Heart right ventricle (tissue), 16 donors: ENCODE measurements around the gene NT5DC3. TPM values are rescaled to one million over a fixed set of nuclear protein-coding genes. Genes with fewer than 3 reads are reported as not detected.

Experiments
- ATAC-seq, 8 donors: fragments of 200-7000 bp; cut with Tn5 transposase; one replicate each; pipeline ENCODE4 v1.9.1; 2020; ENCODE audit warnings: mild to moderate bottlenecking in 8 of 8, moderate library complexity in 8 of 8, moderate number of reproducible peaks in 1 of 8
- DNase-seq, 2 donors: peaks; one replicate each; pipeline ENCODE4 v3.0.0-alpha.2; 2020
- H3K27ac ChIP-seq, 10 donors: fragments of 200-600 bp; sonication (generic) in 2 of 10; one replicate each; pipeline versions ENCODE4 v1.5.0 to v1.8.0; 2020 to 2022; ENCODE audit warnings: mild to moderate bottlenecking in 3 of 10
- H3K27me3 ChIP-seq, 7 donors: fragments of 200-600 bp; one replicate each; pipeline ENCODE4 v1.8.0; 2021 to 2022; ENCODE audit warnings: mild to moderate bottlenecking in 2 of 7
- H3K36me3 ChIP-seq, 9 donors: fragments of 200-600 bp; sonication (generic) in 1 of 9; one replicate each; pipeline versions ENCODE4 v1.5.0 to v1.8.0; 2020 to 2022; ENCODE audit warnings: mild to moderate bottlenecking in 2 of 9
- H3K4me1 ChIP-seq, 9 donors: fragments of 200-600 bp; sonication (generic) in 1 of 9; one replicate each; pipeline versions ENCODE4 v1.5.0 to v1.8.0; 2020 to 2022; ENCODE audit warnings: mild to moderate bottlenecking in 4 of 9
- H3K4me3 ChIP-seq, 10 donors: fragments of 200-600 bp; sonication (generic) in 2 of 10; one replicate each; pipeline versions ENCODE4 v1.5.0 to v1.8.0; 2020 to 2022; ENCODE audit warnings: mild to moderate bottlenecking in 7 of 10, moderate library complexity in 2 of 10
- H3K9me3 ChIP-seq, 11 donors: fragments of 200-600 bp in 10 of 11; sonication (generic) in 2 of 11; one replicate each; pipeline versions ENCODE4 v1.5.0 to v1.8.0; 2013 to 2022; ENCODE audit warnings: mild to moderate bottlenecking in 2 of 11, control low read depth in 1 of 11, moderate library complexity in 1 of 11
- CTCF ChIP-seq, 9 donors: fragments of 200-600 bp; sonication (generic) in 2 of 9; IDR thresholded peaks; one replicate each; pipeline versions ENCODE4 v1.5.0 to v1.8.0; 2021 to 2022; ENCODE audit warnings: antibody characterized with exemption in 9 of 9, mild to moderate bottlenecking in 5 of 9, moderate library complexity in 1 of 9
- WGBS, 2 donors: extraction: QIAGEN DNeasy Blood & Tissue Kit; methylation state at CpG; one replicate each; pipeline ENCODE4 v1.1.7; 2013; ENCODE audit warnings: inconsistent platforms in 1 of 2; 5-methylcytosine and 5-hydroxymethylcytosine counted together
- intact Hi-C, 10 donors: fragments of 100-400 bp; cut with DNase I; formaldehyde crosslinking; loops; one replicate each; pipeline versions ENCODE4 v1.11.1 to v1.14.2; 2022
- polyA plus RNA-seq, 2 donors: library from polyadenylated mRNA; stranded (reverse); fragments of 200-250 nt; gene quantifications; one replicate each; pipeline ENCODE4 v1.2.3, GENCODE V29; 2013
- total RNA-seq, 10 donors: library from RNA; stranded (reverse); fragmentation: NEBNext Ultra II Directional in 3 of 10; extraction: Animal tissue kit (Norgen Biotek cat#: 25700) in 3 of 10; gene quantifications; one replicate each; pipeline versions ENCODE4 v1.2.1 to v1.2.4, GENCODE V29; 2021 to 2023
- donor health status: Arrhythmogenic right ventricular cardiomyopathy.
- donor health status: ischemic (EF 13 %, LVEDD 7.1; RV severe dilation, severe dysfunction).
- donor health status: healthy with polysubstance abuse.
- donor health status: DM: no; HTN: yes; CAD: no.
- donor health status: DM: no; HTN: no; CAD: no.
- donor health status: ischemic (EF 25% LVEDD 6.9; RV normal size, moderate dysfunction).
- donor health status: ischemic (EF 25% LVEDD 5.7; RV mildly dilated, moderate dysfunction).
- donor health status: healthy.
- donor health status: DM: yes; HTN: yes; CAD: no.
- donor health status: Ischemic cardiomyopathy.
- donor health status: ischemic (EF 35%, LVEDD 5.7; RV mildly dilated, moderate dysfunction).
- donor health status: nonischemic (EF 11% LVEDD 7.7; RV severe dilation, severe dysfunction).
- donor health status: DM: yes; HTN: yes; CAD: no.
- donor health status: PGD.
- donor health status: ischemic (EF 29% LVEDD 5.4; RV normal size, mild dysfunction).
- donor health status: nonischemic (EF 23%, LVEDD 6.1; RV moderate dilation, normal function).

Gene NT5DC3
- total and polyA plus RNA-seq, 12 donors = 1.0 to 4.9 (median 3.4) TPM

GRCh38 chr12:103844305-103844704, 3.3 kb upstream of the NT5DC3 start:
- Histone ChIP-seq H3K27ac (no peak overlapping the region), H3K36me3 (no peaks in the 10 kb centered on the region), H3K4me3 (no peak overlapping the region), H3K4me1 (peaks cover 0 to 22% (median 8%) of the 10 kb centered on the region in 9 donors), H3K9me3 (no peaks in the 10 kb centered on the region), H3K27me3 (no peaks in the 10 kb centered on the region)
- DNase-seq = no peak
- 60 to 68% methylated on average over 3 of the region's 3 CpGs for WGBS, 2 donors
- TF ChIP-seq CTCF (IDR thresholded peaks at IDR 0.05) = no peak
- intact Hi-C loops = loop anchor here in 1 of 10 donors (5.0 kb wide), 1 partner anchor 162 kb away; no protein-coding TSS in a partner anchor
- no peak for ATAC-seq

DNA sequence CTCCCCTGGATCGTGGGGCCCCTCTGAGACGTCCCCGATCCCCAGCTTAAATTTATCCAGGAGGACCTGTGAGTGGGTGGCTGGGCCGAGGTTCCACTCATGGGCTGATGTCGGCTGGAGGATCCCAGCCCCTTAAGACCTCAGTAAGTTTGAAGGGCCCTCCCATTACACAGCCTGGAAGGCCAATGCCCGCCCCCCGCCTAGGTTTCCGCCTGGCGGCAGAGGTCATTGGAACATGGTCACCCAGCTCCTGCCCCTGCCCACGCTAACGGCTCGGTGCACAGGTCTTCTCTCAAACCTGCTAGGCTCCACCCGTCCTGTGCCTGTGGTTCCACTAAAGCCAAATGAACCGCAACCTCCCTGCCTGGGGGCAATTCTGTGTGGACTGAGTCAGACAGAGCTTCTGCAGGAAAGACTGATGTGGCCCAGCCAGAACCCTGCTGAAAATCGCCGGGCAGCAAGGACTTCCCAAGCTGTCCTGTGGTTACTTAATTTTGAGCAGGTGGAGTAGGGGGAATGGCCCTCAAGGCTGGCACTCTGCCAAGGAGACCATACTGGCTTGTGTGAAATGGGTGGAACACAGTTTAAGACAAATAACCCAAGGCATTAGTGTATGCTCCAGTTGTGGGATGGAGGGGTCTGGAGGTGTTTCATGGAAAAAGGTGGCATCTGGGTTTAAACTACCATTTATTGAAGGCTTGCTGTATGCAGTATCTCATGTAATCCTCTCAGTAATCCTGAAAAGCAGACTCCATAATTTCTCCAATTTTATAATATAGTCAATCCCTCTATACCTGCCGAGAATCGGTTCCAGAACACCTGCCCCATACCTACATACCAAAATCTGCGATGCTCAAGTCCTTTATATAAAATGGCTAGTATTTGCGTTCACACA, 903 bp upstream of the NT5DC3 start:
- Histone ChIP-seq H3K27me3 (no peaks in the 10 kb centered on the region), H3K4me3 (peak overlapping the region; percentile 60 to 94 (median 72)), H3K27ac (peak overlapping the region; percentile 82 to 94 (median 88)), H3K4me1 (peaks cover 0 to 25% (median 8%) of the 10 kb centered on the region in 9 donors), H3K9me3 (no peaks in the 10 kb centered on the region), H3K36me3 (no peaks in the 10 kb centered on the region)
- no peak for TF ChIP-seq CTCF (IDR thresholded peaks at IDR 0.05)
- intact Hi-C loops = loop anchor here in 1 of 10 donors (5.0 kb wide), 1 partner anchor 160 kb away; no protein-coding TSS in a partner anchor
- DNase-seq = peak; percentile 40 to 57
- WGBS, 2 donors = 38 to 40% methylated on average over 20 of the region's 20 CpGs
- ATAC-seq = peak; percentile 26 to 78 (median 69)

GRCh38 chr12:103840462-103840875, 565 bp downstream of the NT5DC3 start:
- H3K27ac ChIP-seq = peak overlapping the region in 4 of 10 donors; percentile 48 to 91 (median 76)
- H3K27me3 ChIP-seq = no peaks in the 10 kb centered on the region
- peak overlapping the region; percentile 60 to 94 (median 72) for H3K4me3 ChIP-seq
- WGBS, 2 donors = 2 to 3% methylated on average over 28 to 29 of the region's 29 CpGs
- no peak for TF ChIP-seq CTCF (IDR thresholded peaks at IDR 0.05)
- H3K9me3 ChIP-seq = no peaks in the 10 kb centered on the region
- DNase-seq (peak in 1 of 2 donors; percentile 16), ATAC-seq (no peak)
- peaks cover 0 to 25% (median 8%) of the 10 kb centered on the region in 9 donors for H3K4me1 ChIP-seq
- intact Hi-C loops = loop anchor here in 1 of 10 donors (5.0 kb wide), 1 partner anchor 158 kb away; no protein-coding TSS in a partner anchor
- no peaks in the 10 kb centered on the region for H3K36me3 ChIP-seq

- 74 to 76% methylated on average over 14 of the region's 14 CpGs for WGBS, 2 donors
- peak overlapping the region in 8 of 10 donors; percentile 63 to 94 (median 74) for H3K4me3 ChIP-seq
- intact Hi-C loops = loop anchor here in 1 of 10 donors (5.0 kb wide), 1 partner anchor 158 kb away; no protein-coding TSS in a partner anchor
- no peaks in the 10 kb centered on the region for H3K27me3 ChIP-seq
- H3K9me3 ChIP-seq = no peaks in the 10 kb centered on the region
- no peak for TF ChIP-seq CTCF (IDR thresholded peaks at IDR 0.05)
- ATAC-seq (no peak), DNase-seq (no peak)
- H3K27ac ChIP-seq = no peak overlapping the region
- no peaks in the 10 kb centered on the region for H3K36me3 ChIP-seq
- H3K4me1 ChIP-seq = peaks cover 0 to 25% (median 8%) of the 10 kb centered on the region in 9 donors
Measured at GRCh38 chr12:103839609-103840461, 1.2 kb downstream of the NT5DC3 start.
